Upper lobe of right lung (tissue), 1 donor: ENCODE results near the gene PIGW. TPM values are rescaled to one million over a fixed set of nuclear protein-coding genes. Genes with fewer than 3 reads are reported as not detected.

Experiments
- ATAC-seq: fragments of 200-7000 bp; cut with Tn5 transposase; one replicate; pipeline ENCODE4 v1.9.1; 2020; ENCODE audit warnings: mild to moderate bottlenecking, moderate library complexity
- DNase-seq: peaks from one replicate; pipeline ENCODE4 v3.0.0-alpha.2; 2020
- H3K27ac ChIP-seq: fragments of 200-600 bp; one replicate; pipeline ENCODE4 v1.8.0; 2022
- H3K27me3 ChIP-seq: fragments of 200-600 bp; one replicate; pipeline ENCODE4 v1.8.0; 2022; ENCODE audit warnings: mild to moderate bottlenecking
- H3K36me3 ChIP-seq: fragments of 200-600 bp; one replicate; pipeline ENCODE4 v1.8.0; 2022
- H3K4me1 ChIP-seq: fragments of 200-600 bp; one replicate; pipeline ENCODE4 v1.8.0; 2022
- H3K4me3 ChIP-seq: fragments of 200-600 bp; one replicate; pipeline ENCODE4 v1.8.0; 2022; ENCODE audit warnings: mild to moderate bottlenecking
- H3K9me3 ChIP-seq: fragments of 200-600 bp; one replicate; pipeline ENCODE4 v1.8.0; 2022
- intact Hi-C: fragments of 100-400 bp; cut with DNase I; formaldehyde crosslinking; loops from one replicate; pipeline ENCODE4 v1.11.0; 2022
- total RNA-seq: library from RNA; stranded (reverse); fragmentation: NEBNext Ultra II Directional; extraction: Animal tissue kit (Norgen Biotek cat#: 25700); gene quantifications from one replicate; pipeline ENCODE4 v1.2.1, GENCODE V29; 2021
- TF ChIP-seq, protein P1 (sequence below): fragments of 200-600 bp; IDR thresholded peaks from one replicate; pipeline ENCODE4 v1.8.0; 2022; ENCODE audit warnings: antibody characterized with exemption
- donor health status: DM: no; HTN: yes; CAD: no; lungs with severe emphysema.

Gene PIGW
- total RNA-seq, 1 donor from 2014 or later: 8.6 TPM

DNA sequence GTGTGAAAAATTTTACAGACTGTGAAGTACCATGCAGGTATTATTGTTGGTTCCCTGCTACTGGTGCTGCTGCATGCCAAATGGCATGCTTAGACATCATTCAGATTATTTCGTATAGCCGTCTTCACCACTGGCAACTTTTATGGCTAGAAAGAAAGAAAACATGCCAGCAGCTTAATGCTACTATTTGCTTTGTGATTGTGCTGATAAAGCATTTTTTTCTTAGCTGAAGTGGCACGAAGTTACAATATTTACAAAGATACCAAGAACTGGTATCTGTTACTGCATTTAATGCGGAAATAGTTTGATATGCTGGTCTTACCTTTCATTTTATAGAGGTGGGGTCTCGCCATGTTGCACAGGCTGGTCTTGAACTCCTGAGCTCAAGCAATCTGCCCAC lies 40.1 kb upstream of the PIGW start:
- ATAC-seq (no peak), DNase-seq (no peak)
- H3K9me3 ChIP-seq: no peaks in the 10 kb centered on the region
- no peaks in the 10 kb centered on the region for H3K27me3 ChIP-seq
- no peak overlapping the region for H3K4me3 ChIP-seq
- no peaks in the 10 kb centered on the region for H3K4me1 ChIP-seq
- intact Hi-C loops: no loop called here
- no peak overlapping the region for H3K27ac ChIP-seq
- TF ChIP-seq, protein P1, sequence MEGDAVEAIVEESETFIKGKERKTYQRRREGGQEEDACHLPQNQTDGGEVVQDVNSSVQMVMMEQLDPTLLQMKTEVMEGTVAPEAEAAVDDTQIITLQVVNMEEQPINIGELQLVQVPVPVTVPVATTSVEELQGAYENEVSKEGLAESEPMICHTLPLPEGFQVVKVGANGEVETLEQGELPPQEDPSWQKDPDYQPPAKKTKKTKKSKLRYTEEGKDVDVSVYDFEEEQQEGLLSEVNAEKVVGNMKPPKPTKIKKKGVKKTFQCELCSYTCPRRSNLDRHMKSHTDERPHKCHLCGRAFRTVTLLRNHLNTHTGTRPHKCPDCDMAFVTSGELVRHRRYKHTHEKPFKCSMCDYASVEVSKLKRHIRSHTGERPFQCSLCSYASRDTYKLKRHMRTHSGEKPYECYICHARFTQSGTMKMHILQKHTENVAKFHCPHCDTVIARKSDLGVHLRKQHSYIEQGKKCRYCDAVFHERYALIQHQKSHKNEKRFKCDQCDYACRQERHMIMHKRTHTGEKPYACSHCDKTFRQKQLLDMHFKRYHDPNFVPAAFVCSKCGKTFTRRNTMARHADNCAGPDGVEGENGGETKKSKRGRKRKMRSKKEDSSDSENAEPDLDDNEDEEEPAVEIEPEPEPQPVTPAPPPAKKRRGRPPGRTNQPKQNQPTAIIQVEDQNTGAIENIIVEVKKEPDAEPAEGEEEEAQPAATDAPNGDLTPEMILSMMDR: no peak
- peaks cover 79% of the 10 kb centered on the region for H3K36me3 ChIP-seq

DNA sequence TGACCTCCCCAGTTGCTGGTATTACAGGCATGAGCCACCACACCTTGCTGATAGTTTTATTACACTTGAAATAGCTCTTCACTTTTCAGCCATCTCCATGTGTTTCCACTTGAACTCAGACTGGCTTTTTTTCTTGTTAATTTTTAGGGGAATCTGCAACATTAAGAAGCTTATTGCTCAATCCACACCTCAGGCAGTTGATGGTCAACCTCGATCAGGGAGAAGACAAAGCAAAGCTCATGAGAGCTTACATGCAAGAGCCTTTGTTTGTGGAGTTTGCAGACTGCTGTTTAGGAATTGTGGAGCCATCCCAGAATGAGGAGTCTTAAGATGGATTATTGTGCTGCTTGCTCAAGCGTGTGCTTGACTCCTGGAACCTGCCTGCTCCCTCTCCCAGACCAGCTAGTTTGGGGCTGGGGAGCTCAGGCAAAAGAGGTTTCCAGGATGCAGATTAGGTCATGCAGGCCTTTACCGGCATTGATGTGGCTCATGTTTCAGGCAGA lies 39.7 kb upstream of the PIGW start:
- DNase-seq (no peak), ATAC-seq (no peak)
- H3K4me1 ChIP-seq: no peaks in the 10 kb centered on the region
- no peak overlapping the region for H3K4me3 ChIP-seq
- H3K36me3 ChIP-seq: peaks cover 79% of the 10 kb centered on the region
- H3K9me3 ChIP-seq: no peaks in the 10 kb centered on the region
- H3K27me3 ChIP-seq: no peaks in the 10 kb centered on the region
- TF ChIP-seq, protein P1: no peak
- intact Hi-C loops: no loop called here
- no peak overlapping the region for H3K27ac ChIP-seq

DNA sequence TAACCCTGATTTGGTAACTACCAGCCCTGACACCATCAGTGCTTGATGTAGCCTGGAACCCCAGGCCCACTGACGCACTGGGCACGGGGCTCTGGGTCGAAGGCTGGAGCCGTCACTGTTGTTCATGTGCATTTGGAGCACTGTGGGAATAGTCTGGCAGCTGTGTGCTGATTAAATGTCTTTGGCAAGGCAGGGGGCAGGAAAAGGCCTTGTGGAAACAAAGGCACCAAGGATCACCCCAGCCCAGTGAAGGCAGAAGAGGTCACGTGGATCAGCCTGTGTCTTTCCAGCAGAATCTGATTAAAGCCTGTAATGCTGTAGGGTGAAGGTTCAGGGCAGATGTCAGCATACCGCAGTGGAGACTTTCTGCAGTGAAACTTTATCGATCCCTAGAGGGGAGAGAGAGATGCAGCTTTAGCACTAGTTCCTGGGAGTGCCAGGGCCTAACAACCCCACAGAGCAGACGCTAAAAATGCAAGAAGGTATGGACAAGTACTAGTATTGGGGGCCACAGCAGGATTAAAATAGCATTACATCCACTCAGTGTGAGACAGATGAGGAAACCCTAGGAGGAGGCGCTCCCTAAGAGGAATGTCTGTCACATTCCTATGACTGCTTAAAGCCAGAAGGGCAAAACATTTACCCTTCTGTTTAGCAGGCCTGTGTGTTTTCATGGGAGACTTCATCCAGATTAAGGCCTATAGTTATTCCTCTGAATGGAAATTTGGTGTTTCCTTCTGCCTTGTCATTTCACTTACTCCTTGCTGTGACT lies 38.6 kb upstream of the PIGW start:
- Histone ChIP-seq H3K27me3 (no peaks in the 10 kb centered on the region), H3K9me3 (no peaks in the 10 kb centered on the region), H3K27ac (no peak overlapping the region), H3K4me3 (no peak overlapping the region), H3K4me1 (no peaks in the 10 kb centered on the region), H3K36me3 (peaks cover 90% of the 10 kb centered on the region)
- no peak for ATAC-seq
- TF ChIP-seq, protein P1: no peak
- no peak for DNase-seq
- intact Hi-C loops: no loop called here

DNA sequence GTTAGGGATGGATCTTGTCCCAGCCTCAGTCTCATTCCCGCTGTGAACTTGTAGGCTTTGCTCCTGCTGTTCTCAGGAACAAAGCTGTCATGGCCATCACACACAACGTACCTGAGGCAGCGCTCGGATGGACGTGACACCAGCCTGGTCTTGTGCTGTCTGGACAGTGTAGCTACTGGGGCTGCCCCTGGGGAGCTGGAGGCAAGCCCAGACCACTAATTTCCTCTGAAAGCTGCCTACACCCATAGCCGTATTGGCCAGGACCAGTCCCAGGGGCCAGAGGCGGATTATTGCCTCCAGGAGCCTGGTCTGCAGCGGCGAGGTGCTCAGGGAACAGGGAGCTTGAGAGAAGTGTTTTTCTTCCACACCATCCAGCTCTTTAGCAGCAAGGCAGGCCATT lies 36.6 kb upstream of the PIGW start:
- Histone ChIP-seq H3K27ac (no peak overlapping the region), H3K4me1 (no peaks in the 10 kb centered on the region), H3K9me3 (no peaks in the 10 kb centered on the region), H3K36me3 (peaks cover 75% of the 10 kb centered on the region), H3K4me3 (no peak overlapping the region), H3K27me3 (no peaks in the 10 kb centered on the region)
- intact Hi-C loops: no loop called here
- TF ChIP-seq, protein P1: no peak
- no peak for ATAC-seq
- DNase-seq: peak; percentile 37

DNA sequence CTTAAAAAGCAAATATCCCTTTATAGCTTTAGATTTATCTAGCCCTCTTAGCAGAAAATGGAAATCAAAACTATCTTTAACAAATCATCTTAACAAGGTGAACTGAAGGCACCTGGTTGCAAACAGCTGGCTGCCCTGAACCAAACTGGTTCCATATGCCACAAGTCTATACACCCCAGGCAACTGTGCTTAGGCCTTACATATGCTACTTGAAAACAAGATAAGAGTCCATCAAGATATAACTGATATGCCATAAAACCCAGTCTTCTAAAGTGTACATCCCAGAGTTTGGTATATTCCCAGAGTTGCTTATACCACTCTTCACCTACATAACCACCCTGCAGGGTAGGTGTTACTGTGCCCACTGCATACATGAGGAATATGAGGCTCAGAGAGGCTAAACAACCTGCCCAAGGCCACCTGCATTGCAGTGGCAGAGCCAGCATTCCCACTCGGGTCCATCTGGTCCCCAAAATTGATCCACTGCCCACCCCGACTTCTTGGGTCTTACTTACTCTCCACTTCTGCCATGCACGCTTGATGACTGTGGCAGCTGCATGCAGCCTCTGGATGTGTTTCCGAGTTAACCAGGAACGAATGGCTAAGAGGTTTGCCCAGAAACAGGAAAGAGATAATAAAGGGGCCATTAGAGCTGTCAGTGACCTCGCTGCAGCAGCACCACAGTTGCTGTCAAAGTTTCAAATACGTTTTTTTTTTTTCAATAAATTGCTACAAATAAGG lies 36.1 kb upstream of the PIGW start:
- TF ChIP-seq, protein P1: no peak
- DNase-seq: peak; percentile 39
- no peaks in the 10 kb centered on the region for H3K9me3 ChIP-seq
- H3K27me3 ChIP-seq: no peaks in the 10 kb centered on the region
- intact Hi-C loops: no loop called here
- no peak for ATAC-seq
- H3K4me1 ChIP-seq: no peaks in the 10 kb centered on the region
- peaks cover 75% of the 10 kb centered on the region for H3K36me3 ChIP-seq
- no peak overlapping the region for H3K4me3 ChIP-seq
- no peak overlapping the region for H3K27ac ChIP-seq
